Activated naive CD8-positive, alpha-beta T cell treated with anti-CD3 and anti-CD28 coated beads, Interleukin-2, amount 50 U/mL, for 16 hours (primary cell): ENCODE data around the gene PPOX.

Source experiments
- DNase-seq: peaks from one replicate; pipeline ENCODE4 v3.0.0-alpha.2; 2020; ENCODE audit warnings: low read depth, low spot score

The PPOX gene

GRCh38 chr1:161175771-161176453 is 9.7 kb downstream of the PPOX start:
- DNase-seq = no peak

GRCh38 chr1:161176468-161177111 is 10.4 kb downstream of the PPOX start:
- DNase-seq = no peak

- peak; percentile 94 for DNase-seq
Measured at GRCh38 chr1:161177112-161177935, 11.1 kb downstream of the PPOX start, which contains the start of gene B4GALT3. Gene B4GALT3, minus strand, starts transcription at chr1:161177507. Its CDS starts 1,447 bp downstream, at chr1:161176060.

- no peak for DNase-seq
Measured at GRCh38 chr1:161177936-161178244, 11.7 kb downstream of the PPOX start.

GRCh38 chr1:161179698-161180097 is 13.5 kb downstream of the PPOX start:
- DNase-seq = no peak

- no peak for DNase-seq
Measured at GRCh38 chr1:161180639-161181038, 14.4 kb downstream of the PPOX start.

- DNase-seq = no peak
Measured at GRCh38 chr1:161182214-161182613, 16.0 kb downstream of the PPOX start.

- DNase-seq = no peak
Measured at GRCh38 chr1:161185282-161185682, 19.1 kb downstream of the PPOX start.

- DNase-seq = no peak
Measured at GRCh38 chr1:161185732-161186311, 19.6 kb downstream of the PPOX start.

GRCh38 chr1:161187311-161187710 is 21.1 kb downstream of the PPOX start:
- no peak for DNase-seq

GRCh38 chr1:161188381-161188780 is 22.2 kb downstream of the PPOX start:
- DNase-seq = no peak

- DNase-seq = no peak
Measured at GRCh38 chr1:161189036-161189435, 22.8 kb downstream of the PPOX start.

- no peak for DNase-seq
Measured at GRCh38 chr1:161190962-161191521, 24.8 kb downstream of the PPOX start.

GRCh38 chr1:161191971-161192370 is 25.7 kb downstream of the PPOX start:
- no peak for DNase-seq

- DNase-seq = no peak
Measured at GRCh38 chr1:161192476-161193465, 26.5 kb downstream of the PPOX start.

- DNase-seq = no peak
Measured at GRCh38 chr1:161193561-161194235, 27.5 kb downstream of the PPOX start.

- no peak for DNase-seq
Measured at GRCh38 chr1:161195171-161195570, 28.9 kb downstream of the PPOX start.

GRCh38 chr1:161196111-161196510 is 29.9 kb downstream of the PPOX start:
- no peak for DNase-seq

- no peak for DNase-seq
Measured at GRCh38 chr1:161196521-161197451, 30.6 kb downstream of the PPOX start.
